BLaER1 (cell line): Measurements from ENCODE around the gene SMTN.

Experiments used
- H3K27ac ChIP-seq: shearing (Covaris generic); formaldehyde crosslinking; 2 replicates; pipeline ENCODE4 v1.8.1; 2022
- H3K27me3 ChIP-seq: shearing (Covaris generic); formaldehyde crosslinking; 2 replicates; pipeline ENCODE4 v1.8.1; 2022
- H3K36me3 ChIP-seq: shearing (Covaris generic); formaldehyde crosslinking; 2 replicates; pipeline ENCODE4 v1.8.1; 2022
- H3K4me1 ChIP-seq: shearing (Covaris generic); formaldehyde crosslinking; 2 replicates; pipeline ENCODE4 v1.8.1; 2022
- H3K4me2 ChIP-seq: shearing (Covaris generic); formaldehyde crosslinking; 2 replicates; pipeline ENCODE4 v1.8.1; 2022
- H3K4me3 ChIP-seq: shearing (Covaris generic); formaldehyde crosslinking; 2 replicates; pipeline ENCODE4 v1.8.1; 2022
- H3K9ac ChIP-seq: shearing (Covaris generic); formaldehyde crosslinking; 2 replicates; pipeline ENCODE4 v1.8.1; 2022
- H3K9me3 ChIP-seq: shearing (Covaris generic); formaldehyde crosslinking; 2 replicates; pipeline ENCODE4 v1.8.1; 2022
- H4K20me1 ChIP-seq: shearing (Covaris generic); formaldehyde crosslinking; 2 replicates; pipeline ENCODE4 v1.8.1; 2022
- Cebpa-rat ChIP-seq: shearing (Covaris generic); IDR thresholded peaks from 2 replicates; pipeline ENCODE4 v1.8.1; 2022

SMTN gene

DNA sequence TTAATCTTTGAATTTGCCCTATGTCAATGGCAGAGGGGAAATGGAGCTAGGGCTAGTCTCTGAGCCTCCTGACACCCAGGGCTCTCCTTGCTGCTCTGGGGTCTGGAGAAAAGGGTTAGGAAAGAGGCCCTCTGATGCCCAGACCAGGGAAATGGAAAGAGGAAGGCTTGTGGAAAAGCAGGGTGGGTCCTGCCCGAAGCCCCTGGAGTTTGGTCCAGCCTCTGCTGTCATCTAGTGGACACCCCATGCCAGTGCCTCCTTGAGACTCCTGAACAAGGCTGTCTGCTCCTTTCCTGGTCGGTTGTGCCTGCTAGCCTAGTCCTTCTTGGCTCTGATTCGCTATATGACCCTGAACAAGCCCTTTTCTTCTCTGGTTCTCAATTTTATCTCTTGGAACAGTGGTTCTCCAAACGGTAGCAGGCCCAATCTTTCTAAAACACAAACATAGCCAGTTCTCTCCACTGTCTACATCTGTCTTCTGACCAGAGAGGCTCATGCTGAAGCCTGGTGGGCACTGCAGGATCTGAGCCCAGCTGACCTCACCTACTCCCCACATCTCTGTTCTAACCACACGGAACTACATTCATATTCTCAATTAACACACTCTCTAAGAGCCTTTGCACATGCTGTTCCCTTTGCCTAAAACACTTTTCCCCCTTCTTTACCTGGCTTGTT, 68.0 kb downstream of the SMTN start:
- TF ChIP-seq Cebpa-rat: no peak
- no peaks in the 10 kb centered on the region for H3K4me1 ChIP-seq
- H3K27ac ChIP-seq: no peak overlapping the region
- peaks cover 28% of the 10 kb centered on the region for H3K9me3 ChIP-seq
- H3K4me2 ChIP-seq: no peak overlapping the region
- no peaks in the 10 kb centered on the region for H3K27me3 ChIP-seq
- no peaks in the 10 kb centered on the region for H4K20me1 ChIP-seq
- no peak overlapping the region for H3K9ac ChIP-seq
- H3K4me3 ChIP-seq: no peak overlapping the region
- H3K36me3 ChIP-seq: no peaks in the 10 kb centered on the region

DNA sequence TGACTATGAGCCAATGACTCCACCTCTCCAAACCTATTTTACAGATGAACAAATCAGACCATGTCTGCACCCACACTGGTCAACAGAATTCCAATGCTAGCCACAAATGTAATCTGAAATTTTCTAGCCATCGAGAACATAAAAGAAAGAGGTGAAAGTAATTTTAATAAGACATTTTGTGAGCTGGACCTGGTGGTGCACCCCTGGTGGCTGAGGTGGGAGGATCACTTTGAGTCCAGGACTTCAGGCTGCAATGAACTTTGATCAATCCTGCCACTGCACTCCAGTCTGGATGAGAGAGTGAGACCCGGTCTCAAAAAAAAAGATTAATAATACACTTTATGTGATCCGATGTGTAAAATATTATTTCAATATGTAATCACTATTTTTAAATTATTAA, 69.5 kb downstream of the SMTN start:
- Histone ChIP-seq H3K36me3 (no peaks in the 10 kb centered on the region), H3K4me2 (no peak overlapping the region), H3K4me1 (no peaks in the 10 kb centered on the region), H4K20me1 (no peaks in the 10 kb centered on the region), H3K9ac (no peak overlapping the region), H3K9me3 (peaks cover 17% of the 10 kb centered on the region), H3K27ac (no peak overlapping the region), H3K27me3 (no peaks in the 10 kb centered on the region), H3K4me3 (no peak overlapping the region)
- TF ChIP-seq Cebpa-rat: no peak

DNA sequence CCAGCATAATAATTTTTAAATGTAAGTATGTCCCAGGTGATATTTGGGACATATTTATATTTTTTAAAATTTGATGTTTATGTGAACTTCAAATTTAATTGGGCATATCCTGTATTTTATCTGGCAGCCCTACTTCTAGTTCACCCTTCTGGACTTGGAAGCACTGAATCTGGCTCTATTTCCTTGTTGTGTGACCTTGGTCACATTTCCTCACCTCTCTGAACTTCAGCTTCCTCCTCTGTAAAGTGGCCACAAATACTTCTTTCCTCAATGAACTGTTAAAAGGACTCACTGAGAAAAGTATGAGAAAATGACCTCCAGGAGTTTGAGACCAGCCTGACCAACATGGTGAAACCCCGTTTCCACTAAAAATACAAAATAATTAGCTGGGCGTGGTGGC, 70.8 kb downstream of the SMTN start:
- no peaks in the 10 kb centered on the region for H3K36me3 ChIP-seq
- H4K20me1 ChIP-seq: no peaks in the 10 kb centered on the region
- no peak overlapping the region for H3K27ac ChIP-seq
- peaks cover 10% of the 10 kb centered on the region for H3K9me3 ChIP-seq
- no peak overlapping the region for H3K4me2 ChIP-seq
- no peak overlapping the region for H3K9ac ChIP-seq
- H3K27me3 ChIP-seq: no peaks in the 10 kb centered on the region
- no peaks in the 10 kb centered on the region for H3K4me1 ChIP-seq
- no peak for TF ChIP-seq Cebpa-rat
- no peak overlapping the region for H3K4me3 ChIP-seq

DNA sequence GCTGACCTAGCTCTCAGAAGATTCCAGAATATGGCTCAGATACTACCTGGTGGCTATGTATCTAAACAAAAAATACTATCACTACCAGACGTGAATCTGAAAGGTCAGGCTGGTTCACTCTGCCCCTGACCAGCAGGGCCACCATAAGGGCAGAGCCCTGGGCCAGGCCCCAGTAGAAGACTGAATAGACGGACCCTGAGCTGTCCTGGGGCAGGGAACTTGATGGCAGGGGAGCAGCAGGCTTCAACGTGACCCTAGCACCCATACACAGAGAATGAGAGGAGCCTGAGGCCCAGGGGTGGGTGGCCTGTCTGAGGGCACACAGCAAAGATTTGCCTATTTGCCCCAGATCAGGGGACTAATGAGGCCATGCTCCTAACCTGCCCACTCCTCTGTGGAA, 72.2 kb downstream of the SMTN start:
- Histone ChIP-seq H3K9ac (no peak overlapping the region), H3K36me3 (no peaks in the 10 kb centered on the region), H3K9me3 (no peaks in the 10 kb centered on the region), H3K4me3 (no peak overlapping the region), H4K20me1 (no peaks in the 10 kb centered on the region), H3K27me3 (no peaks in the 10 kb centered on the region), H3K4me2 (no peak overlapping the region), H3K4me1 (no peaks in the 10 kb centered on the region), H3K27ac (no peak overlapping the region)
- no peak for TF ChIP-seq Cebpa-rat
